Activated gamma-delta T cell treated with Interleukin-2 at 50 U/mL for 16 hours (primary cell): ENCODE results near the gene PRKCB.
A peak's percentile ranks its signal among the peaks of the same experiment; 100 is the strongest.
"Not testable (repeated sequence)": the region's sequence is repeated elsewhere in the genome, so short reads cannot be mapped to it uniquely, and the experiment has no call there.

ENCODE experiments used
- DNase-seq: peaks from one replicate; pipeline ENCODE4 v3.0.0-alpha.2; 2020

PRKCB gene

DNA sequence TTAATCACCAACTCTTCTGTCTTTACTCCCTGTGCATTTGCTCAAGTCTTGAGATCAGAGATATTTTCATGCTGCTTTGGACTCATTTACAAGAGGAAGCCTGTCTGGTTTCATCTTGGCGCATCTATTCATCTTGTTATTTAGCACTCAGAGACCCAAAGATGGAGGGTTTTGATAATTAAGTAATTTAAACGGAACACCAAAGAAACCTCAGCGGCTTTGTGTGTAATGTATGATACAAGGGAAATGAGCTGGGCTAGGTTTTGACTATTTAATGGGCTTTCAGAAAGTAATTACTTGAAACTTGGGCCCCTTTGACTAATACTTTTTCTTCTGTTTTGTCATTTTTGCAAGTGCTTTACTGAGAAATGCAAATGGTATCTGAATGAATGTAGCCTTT, 354.2 kb downstream of the PRKCB start:
- DNase-seq = no peak

DNA sequence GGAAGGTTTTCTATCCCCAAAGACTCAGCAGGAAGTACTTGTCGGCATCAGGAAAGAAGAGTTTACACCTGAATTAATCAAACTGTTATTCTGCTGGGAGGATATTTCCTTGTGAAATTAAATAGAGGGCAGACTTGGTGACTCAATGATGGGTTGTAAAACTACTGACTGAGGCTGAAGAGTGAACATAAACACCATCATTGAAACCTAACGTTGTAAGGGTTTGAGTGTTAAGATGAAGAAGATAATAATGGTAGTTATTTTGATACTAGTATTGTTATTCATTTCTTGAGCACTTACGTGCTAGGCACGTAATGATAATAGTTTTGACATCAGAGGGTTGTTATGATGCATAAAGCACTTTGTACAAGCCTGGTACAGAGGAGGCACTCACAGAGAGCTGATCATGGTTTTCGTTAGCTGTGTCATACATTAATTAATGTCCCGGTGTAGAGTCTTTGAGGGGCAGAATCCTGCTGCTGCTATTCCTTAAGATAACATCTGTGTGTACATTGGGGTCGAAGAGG, 356.2 kb downstream of the PRKCB start:
- no peak for DNase-seq

- DNase-seq = no peak
Observed at GRCh38 chr16:24195221-24195620, 359.4 kb downstream of the PRKCB start.

DNA sequence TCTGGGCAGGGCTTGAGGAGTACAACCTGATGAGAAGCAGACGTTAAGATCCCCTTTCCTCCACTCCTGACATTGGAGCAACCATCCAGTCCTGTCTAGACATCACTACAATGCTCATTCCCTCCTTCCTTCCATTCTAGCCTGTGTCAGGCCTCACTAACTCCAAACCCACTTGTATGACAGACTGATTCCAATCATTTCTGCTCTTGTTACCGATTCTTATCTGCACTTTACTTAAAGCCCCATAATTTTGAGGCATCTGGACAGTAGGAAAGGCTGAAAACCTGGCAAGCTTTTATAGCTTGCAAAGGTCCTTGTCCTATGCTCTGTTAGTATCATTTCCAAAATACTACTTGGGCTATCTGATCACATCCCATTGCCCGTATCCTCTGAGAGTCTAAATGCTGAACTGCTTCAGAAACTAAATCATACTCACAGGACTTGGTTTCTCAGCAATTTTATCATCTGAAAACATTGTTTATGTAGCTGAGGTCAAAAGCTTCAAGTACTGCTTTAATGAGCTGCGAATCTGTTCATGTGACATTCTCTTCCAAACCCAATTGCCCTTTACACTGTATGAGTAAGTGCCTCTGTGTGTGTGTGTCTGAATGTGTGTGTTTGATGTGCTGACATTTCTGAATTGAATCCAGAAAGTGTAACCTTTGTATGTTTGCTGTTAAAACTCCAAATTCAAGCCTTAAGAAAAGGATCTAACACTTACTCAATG, 363.2 kb downstream of the PRKCB start:
- DNase-seq = no peak

- DNase-seq = no peak
Observed at GRCh38 chr16:24203675-24204074, 367.9 kb downstream of the PRKCB start.

DNA sequence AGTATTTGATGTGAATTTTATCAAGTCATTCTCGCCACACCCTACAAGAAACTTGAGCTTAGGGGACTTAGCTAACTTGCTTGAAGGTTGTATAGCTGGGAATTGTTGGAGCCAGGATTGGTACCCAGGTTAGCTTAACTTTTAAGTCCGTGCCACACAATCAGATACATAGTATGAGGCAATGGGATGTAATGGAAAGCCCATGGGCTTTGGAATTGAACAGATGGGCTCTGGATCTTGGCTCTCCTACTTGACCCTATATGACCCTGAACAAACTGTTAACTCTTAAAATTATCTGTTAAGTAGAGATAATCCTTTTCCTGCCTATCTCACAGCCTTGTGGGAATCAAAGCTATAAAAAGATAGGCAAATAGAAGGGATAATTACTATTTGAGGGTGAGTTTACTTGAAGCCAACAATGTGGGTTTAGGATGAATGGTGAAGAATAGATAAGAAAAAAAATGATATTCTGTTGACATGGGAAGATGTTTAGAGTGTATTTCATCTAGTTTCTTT, 368.4 kb downstream of the PRKCB start:
- no peak for DNase-seq

GRCh38 chr16:24206926-24207325, 371.1 kb downstream of the PRKCB start:
- DNase-seq = no peak

- DNase-seq = no peak
Observed at GRCh38 chr16:24208710-24209109, 372.9 kb downstream of the PRKCB start.

DNA sequence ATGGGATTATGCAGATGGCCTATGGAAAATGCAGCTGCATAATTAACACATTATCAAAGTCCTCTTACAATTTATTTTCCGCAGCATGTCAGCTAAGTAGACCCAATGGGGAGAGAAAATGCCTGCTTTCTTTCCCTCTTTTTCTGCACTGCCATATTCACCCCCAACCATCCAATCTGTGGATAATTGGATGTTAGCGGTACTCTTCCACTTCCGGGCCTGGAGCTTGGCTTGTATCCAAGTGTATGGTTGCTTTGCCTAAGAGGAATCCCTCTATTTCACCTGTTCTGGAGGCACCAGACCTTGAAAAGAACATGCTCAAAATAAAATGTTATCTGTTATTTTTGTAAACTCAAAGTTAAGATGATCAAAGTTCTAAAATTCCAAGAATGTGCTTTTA, 379.2 kb downstream of the PRKCB start:
- DNase-seq = no peak

DNA sequence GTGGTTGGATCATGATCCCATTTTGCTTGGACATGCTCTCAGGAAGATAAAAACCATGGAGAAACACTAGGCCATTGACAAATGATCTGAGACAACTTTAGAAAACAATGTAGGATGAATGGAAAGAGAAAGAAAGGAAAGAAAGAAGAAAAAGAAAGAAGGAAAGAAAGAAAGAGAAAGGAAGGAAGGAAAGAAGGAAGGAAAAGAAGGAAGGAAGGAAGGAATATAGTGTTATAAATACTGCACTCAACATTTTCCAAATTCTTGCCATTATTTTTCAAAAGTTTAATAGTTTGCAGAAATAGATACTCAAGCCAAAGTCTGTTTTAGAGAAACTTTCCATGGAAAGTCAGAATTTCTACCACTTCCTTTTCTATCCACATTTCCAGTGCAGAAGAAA, 381.2 kb downstream of the PRKCB start:
- DNase-seq = no peak

DNA sequence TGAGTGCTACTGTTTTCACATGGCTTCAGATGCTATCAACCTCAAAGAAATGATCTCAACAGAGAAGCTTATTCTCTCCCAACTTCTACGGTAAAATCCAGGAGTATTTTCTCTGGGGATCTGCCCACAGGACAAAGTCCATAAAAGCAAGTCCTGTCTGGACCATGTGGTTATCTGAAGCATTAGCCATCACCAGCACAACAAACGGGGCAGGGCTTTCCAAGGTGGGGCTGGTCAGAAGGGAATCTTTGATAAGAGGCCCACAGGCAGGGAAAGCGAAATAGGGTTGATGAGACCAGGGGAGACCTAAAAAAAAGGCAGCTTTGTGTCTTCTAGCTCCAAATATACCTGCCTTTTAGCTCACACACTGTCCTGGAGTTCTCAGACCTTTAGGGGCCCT, 381.7 kb downstream of the PRKCB start:
- no peak for DNase-seq

GRCh38 chr16:24218299-24218698, 382.5 kb downstream of the PRKCB start:
- no peak for DNase-seq

DNA sequence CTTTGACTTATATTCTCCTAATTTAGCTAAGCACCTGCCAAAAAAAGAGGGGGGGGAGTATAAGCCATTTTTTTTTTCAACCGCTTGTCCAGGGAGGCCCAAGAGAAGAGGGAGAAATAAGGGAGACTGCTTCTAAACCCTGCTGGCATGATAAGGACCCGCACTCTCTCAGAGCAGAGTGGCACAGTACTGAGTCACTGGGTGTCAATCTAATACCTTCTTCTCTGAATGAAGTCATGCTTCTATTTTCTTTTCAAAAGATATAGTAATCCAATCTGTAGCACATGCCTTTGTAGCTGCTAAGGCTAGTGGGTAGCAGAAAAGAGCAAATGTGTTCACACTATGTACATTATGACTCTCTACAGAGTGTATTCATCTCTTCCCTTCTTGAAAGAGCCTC, 385.4 kb downstream of the PRKCB start:
- DNase-seq = no peak

DNA sequence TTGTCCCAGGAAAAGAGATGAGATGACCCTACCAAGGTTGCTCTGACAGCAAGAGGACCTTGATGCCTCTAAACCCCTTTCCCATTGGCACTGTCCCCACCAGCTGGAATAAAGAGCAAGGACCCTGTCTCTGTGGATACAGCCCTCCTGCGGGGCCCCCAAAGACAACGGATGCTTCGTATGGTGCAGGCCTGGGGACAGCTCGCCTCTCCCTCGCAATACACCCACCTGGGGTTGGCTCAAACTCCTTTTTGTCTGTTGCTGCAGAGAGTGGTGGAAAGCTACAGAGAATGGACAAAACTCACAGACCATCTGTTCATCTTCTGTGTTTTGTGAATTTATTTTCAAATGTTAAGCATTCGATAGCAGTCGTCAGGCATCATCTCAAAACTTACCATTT, 392.7 kb downstream of the PRKCB start:
- no peak for DNase-seq

DNA sequence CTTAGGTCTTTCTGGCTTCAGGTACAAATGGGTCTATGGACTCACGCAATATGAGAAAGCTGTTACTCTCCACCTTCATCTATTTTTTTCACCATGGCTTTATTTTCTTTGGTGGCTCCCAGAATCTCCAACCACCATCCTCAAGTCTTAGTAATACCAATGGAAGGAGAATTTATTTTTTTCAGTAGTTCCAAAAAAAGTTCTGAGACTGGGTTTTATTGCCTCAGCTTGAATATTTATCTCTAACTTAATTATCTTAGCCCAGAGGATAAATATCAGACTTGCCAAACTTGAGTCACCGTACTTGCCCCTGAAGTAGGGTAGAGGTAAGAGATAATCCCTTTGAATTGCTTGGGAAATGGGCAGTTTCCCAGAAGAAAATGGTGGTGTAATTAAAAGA, 397.2 kb downstream of the PRKCB start:
- no peak for DNase-seq

DNA sequence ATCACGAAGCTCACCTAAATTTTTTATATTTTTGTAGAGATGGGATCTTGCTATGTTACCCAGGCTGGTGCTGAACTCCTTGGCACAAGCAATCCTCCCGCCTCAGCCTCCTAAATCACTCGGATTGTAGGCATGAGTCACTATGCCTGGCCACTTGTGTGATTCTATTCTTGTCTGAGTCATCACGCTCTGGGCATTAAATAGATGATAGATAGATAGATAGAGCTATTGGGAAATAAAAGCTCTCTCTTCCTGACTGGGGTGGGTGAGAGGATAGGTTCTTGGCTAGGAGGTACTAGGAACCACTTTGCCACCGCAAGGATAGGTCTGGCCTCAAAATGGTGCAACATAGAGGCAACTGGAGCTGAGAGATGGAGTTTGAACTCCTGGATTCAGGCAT, 399.0 kb downstream of the PRKCB start:
- DNase-seq = no peak

- DNase-seq = no peak
Observed at GRCh38 chr16:24235806-24236205, 400.0 kb downstream of the PRKCB start.

GRCh38 chr16:24238846-24239245, 403.1 kb downstream of the PRKCB start:
- DNase-seq = not testable (repeated sequence)

DNA sequence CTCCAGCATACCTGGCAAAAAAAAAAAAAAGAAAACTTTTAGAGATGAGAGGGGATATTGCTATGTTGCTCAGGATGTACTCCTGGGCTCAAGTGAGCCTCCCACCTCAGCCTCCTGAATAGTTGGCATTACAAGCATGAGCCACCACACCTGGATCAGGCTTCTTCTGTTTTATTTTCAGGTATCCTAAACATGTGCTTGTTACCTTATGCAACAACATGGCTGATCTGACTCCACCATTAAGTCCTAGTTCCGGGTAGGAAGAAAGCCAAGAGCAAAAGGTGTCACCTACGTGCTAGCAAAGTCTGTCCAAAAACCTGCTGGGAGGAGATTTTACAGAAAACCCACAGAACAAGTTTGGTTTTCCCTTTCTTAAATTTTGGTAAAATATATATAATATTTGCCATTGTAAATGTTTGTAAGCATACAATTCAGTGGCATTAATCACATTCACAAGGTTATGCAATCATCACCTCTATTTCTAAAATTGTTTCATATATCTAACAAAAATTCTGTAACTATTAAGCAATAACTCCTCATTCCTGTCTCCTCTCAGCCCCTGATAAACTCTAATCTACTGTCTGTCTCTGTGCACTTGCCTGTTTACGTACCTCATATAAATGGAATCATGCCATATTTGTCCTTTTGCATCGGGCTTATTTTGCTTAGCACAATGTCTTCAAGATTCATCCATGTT, 411.3 kb downstream of the PRKCB start:
- no peak for DNase-seq

GRCh38 chr16:24253192-24253591, 417.4 kb downstream of the PRKCB start:
- peak; percentile 24 for DNase-seq

DNA sequence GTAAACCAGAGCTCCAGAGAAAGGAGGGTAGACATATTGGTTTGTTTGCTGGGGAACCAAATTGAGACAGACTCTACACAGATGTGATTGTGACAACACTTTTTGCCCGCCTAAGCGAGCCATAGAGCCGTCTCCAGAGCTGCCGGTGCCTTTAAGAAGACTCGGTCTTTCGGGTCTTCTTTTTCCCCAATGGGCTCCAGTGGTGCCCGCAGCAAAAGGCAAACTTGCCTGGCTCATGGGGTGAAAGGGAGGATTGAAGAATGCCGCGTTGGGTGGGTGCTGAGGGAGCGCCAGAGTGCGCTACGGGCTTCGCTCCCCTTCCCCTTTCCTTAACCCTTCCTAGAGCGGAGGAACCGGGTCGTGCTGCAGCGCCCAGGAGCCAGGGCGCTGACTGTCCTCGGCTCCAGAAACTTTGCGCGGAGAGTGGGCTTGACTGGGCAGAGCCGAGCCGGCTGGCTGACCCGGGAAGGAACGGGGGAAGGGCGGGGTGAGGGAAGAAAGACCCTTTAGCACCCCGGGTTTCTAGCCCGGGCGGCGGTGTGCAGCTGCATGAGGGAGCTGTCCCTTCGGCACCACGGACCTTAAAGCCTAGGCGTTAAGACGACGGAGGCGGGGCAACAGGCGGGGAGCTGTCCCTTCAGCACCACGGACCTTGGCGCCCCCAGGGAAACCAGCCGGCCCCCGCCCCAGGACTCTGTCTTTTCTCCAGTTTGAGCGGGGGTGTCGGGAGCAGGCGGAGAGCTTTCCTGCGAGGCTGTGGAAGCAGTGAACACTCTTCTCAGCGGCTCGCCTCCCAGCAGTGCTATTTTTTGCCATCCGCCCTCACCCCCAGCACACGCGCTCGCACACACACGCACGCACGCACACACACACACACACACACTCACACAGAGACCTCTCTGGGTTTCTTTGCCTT, 419.9 kb downstream of the PRKCB start, which contains the start of gene CACNG3:
CACNG3 (plus strand) TSS at position 880 of the 916 bp plus-strand sequence. CDS start 420 bp downstream, outside the sequence.
- peak; percentile 23 for DNase-seq

- DNase-seq = no peak
Observed at GRCh38 chr16:24257958-24258357, 422.2 kb downstream of the PRKCB start.

- DNase-seq = no peak
Observed at GRCh38 chr16:24258791-24259190, 423.0 kb downstream of the PRKCB start.
